Small intestine (tissue), 7 donors: ENCODE results near the gene SEPTIN1. TPM values are rescaled to one million over a fixed set of nuclear protein-coding genes. Genes with fewer than 3 reads are reported as not detected.

Source experiments
- DNase-seq, 2 donors: peaks; one replicate each; pipeline versions ENCODE4 v3.0.0 to v3.0.0-alpha.2; 2013
- FAIRE-seq: peaks from 2 replicates; lab custom pipeline; 2012; peaks lifted over from hg19 to GRCh38; lab: Jason Lieb, UNC
- H3K27ac ChIP-seq, 3 donors: one replicate each; pipeline ENCODE4 v1.5.1; 2013; ENCODE audit warnings: low read length in 2 of 3, mild to moderate bottlenecking in 2 of 3, control low read depth in 1 of 3, inconsistent platforms in 1 of 3, low read depth in 1 of 3, moderate library complexity in 1 of 3
- H3K27me3 ChIP-seq, 3 donors: one replicate each; pipeline ENCODE4 v1.6.1; 2013; ENCODE audit warnings: low read length in 3 of 3, inconsistent platforms in 1 of 3; ENCODE audit not compliant: control insufficient read depth in 3 of 3, insufficient read depth in 3 of 3
- H3K36me3 ChIP-seq, 3 donors: one replicate each; pipeline ENCODE4 v1.6.1; 2013; ENCODE audit warnings: low read length in 3 of 3, inconsistent platforms in 1 of 3, low read depth in 1 of 3, mild to moderate bottlenecking in 1 of 3, moderate library complexity in 1 of 3; ENCODE audit not compliant: control insufficient read depth in 3 of 3, insufficient read depth in 2 of 3
- H3K4me1 ChIP-seq, 3 donors: one replicate each; pipeline ENCODE4 v1.6.1; 2013; ENCODE audit warnings: low read length in 2 of 3, inconsistent platforms in 1 of 3, low read depth in 1 of 3, mild to moderate bottlenecking in 1 of 3, moderate library complexity in 1 of 3; ENCODE audit not compliant: control insufficient read depth in 3 of 3, insufficient read depth in 2 of 3
- H3K4me3 ChIP-seq, 3 donors: one replicate each; pipeline ENCODE4 v1.5.1; 2013; ENCODE audit warnings: low read length in 3 of 3, control low read depth in 1 of 3, inconsistent platforms in 1 of 3, low read depth in 1 of 3, mild to moderate bottlenecking in 1 of 3, moderate library complexity in 1 of 3
- H3K9me3 ChIP-seq, 2 donors: one replicate each; pipeline ENCODE4 v1.6.1; 2013; ENCODE audit warnings: low read depth in 1 of 2, low read length in 1 of 2; ENCODE audit not compliant: control insufficient read depth in 2 of 2, insufficient read depth in 1 of 2
- whole genome bisulfite sequencing, 3 donors: extraction: QIAGEN DNeasy Blood & Tissue Kit; methylation state at CpG; one replicate each; pipeline ENCODE4 v1.1.7; 2013; 5-methylcytosine and 5-hydroxymethylcytosine counted together
- polyA plus RNA-seq, 4 donors: library from polyadenylated mRNA; stranded (reverse) in 3 of 4; unstranded in 1 of 4; fragments of 200-250 nt in 3 of 4; fragments of 120-200 nt in 1 of 4; gene quantifications; one replicate each; pipeline versions ENCODE4 v1.2.1 to v1.2.3, GENCODE V29; 2013
- donor health status: healthy with polysubstance abuse.
- donor health status: control.
- donor health status: control.
- donor health status: Bipolar disorder and iron deficiency.
- donor health status: healthy.

The SEPTIN1 gene
- polyA plus RNA-seq, 4 donors: 4.8 to 21.1 (median 6.4) TPM

- FAIRE-seq (no peak), DNase-seq (peak in 1 of 2 donors; percentile 9)
- Histone ChIP-seq H3K36me3 (peaks cover 0 to 7% (median 0%) of the 10 kb centered on the region in 3 donors), H3K4me3 (peak overlapping the region in 1 of 3 donors; percentile 39), H3K27me3 (no peaks in the 10 kb centered on the region), H3K9me3 (no peaks in the 10 kb centered on the region), H3K27ac (peak overlapping the region in 2 of 3 donors; percentile 5 to 43), H3K4me1 (peaks cover 2 to 20% (median 5%) of the 10 kb centered on the region in 3 donors)
- 63 to 69% (median 63%) methylated on average over 13 of the region's 13 CpGs for WGBS, 3 donors
Measured at GRCh38 chr16:30381291-30382041, 895 bp downstream of the SEPTIN1 start.

GRCh38 chr16:30380803-30381208, 1.6 kb downstream of the SEPTIN1 start:
- Histone ChIP-seq H3K9me3 (no peaks in the 10 kb centered on the region), H3K4me3 (no peak overlapping the region), H3K36me3 (peaks cover 0 to 7% (median 0%) of the 10 kb centered on the region in 3 donors), H3K27ac (no peak overlapping the region), H3K27me3 (no peaks in the 10 kb centered on the region), H3K4me1 (peaks cover 2 to 20% (median 5%) of the 10 kb centered on the region in 3 donors)
- WGBS, 3 donors: 70 to 77% (median 74%) methylated on average over 6 of the region's 6 CpGs
- DNase-seq (no peak), FAIRE-seq (no peak)

- Histone ChIP-seq H3K36me3 (peaks cover 0 to 7% (median 0%) of the 10 kb centered on the region in 3 donors), H3K27me3 (no peaks in the 10 kb centered on the region), H3K9me3 (no peaks in the 10 kb centered on the region), H3K4me3 (no peak overlapping the region), H3K4me1 (peaks cover 2 to 20% (median 5%) of the 10 kb centered on the region in 3 donors), H3K27ac (peak overlapping the region in 1 of 3 donors; percentile 11)
- DNase-seq (no peak), FAIRE-seq (no peak)
- WGBS, 3 donors: 83 to 97% (median 89%) methylated on average over 4 of the region's 4 CpGs
Measured at GRCh38 chr16:30380072-30380802, 2.1 kb downstream of the SEPTIN1 start.

- FAIRE-seq (no peak), DNase-seq (no peak)
- Histone ChIP-seq H3K27me3 (no peaks in the 10 kb centered on the region), H3K9me3 (no peaks in the 10 kb centered on the region), H3K4me3 (peak overlapping the region; percentile 25 to 71 (median 52)), H3K27ac (peak overlapping the region; percentile 82 to 100 (median 96)), H3K36me3 (peaks cover 0 to 7% (median 0%) of the 10 kb centered on the region in 3 donors), H3K4me1 (peaks cover 2 to 20% (median 5%) of the 10 kb centered on the region in 3 donors)
- WGBS, 3 donors: 29 to 35% (median 35%) methylated on average over 27 of the region's 27 CpGs
Measured at GRCh38 chr16:30379158-30379783, 3.1 kb downstream of the SEPTIN1 start.

- WGBS, 3 donors: 1% methylated on average over 51 to 67 of the region's 67 CpGs
- no peak for FAIRE-seq
- peaks cover 2 to 20% (median 5%) of the 10 kb centered on the region in 3 donors for H3K4me1 ChIP-seq
Measured at GRCh38 chr16:30378236-30379157, 3.9 kb downstream of the SEPTIN1 start.

GRCh38 chr16:30377812-30378235, 4.5 kb downstream of the SEPTIN1 start:
- Histone ChIP-seq H3K36me3 (peaks cover 0 to 7% (median 0%) of the 10 kb centered on the region in 3 donors), H3K4me1 (peaks cover 2 to 20% (median 5%) of the 10 kb centered on the region in 3 donors), H3K27me3 (no peaks in the 10 kb centered on the region), H3K27ac (peak overlapping the region; percentile 99 to 100 (median 100)), H3K9me3 (no peaks in the 10 kb centered on the region), H3K4me3 (peak overlapping the region; percentile 35 to 94 (median 65))
- FAIRE-seq: no peak
- DNase-seq: peak; percentile 83 to 94
- WGBS, 3 donors: 0 to 1% (median 0%) methylated on average over 28 to 39 of the region's 39 CpGs

More at GRCh38 chr16:30378236-30379157, 3.9 kb downstream of the SEPTIN1 start:
- Histone ChIP-seq H3K27ac (peak overlapping the region; percentile 82 to 100 (median 100)), H3K36me3 (peaks cover 0 to 7% (median 0%) of the 10 kb centered on the region in 3 donors), H3K27me3 (no peaks in the 10 kb centered on the region), H3K4me3 (peak overlapping the region; percentile 35 to 94 (median 65)), H3K9me3 (no peaks in the 10 kb centered on the region)
- DNase-seq: peak; percentile 98 to 99

- FAIRE-seq (no peak), DNase-seq (no peak)
- Histone ChIP-seq H3K36me3 (peaks cover 0 to 7% (median 0%) of the 10 kb centered on the region in 3 donors), H3K9me3 (no peaks in the 10 kb centered on the region), H3K4me3 (peak overlapping the region; percentile 35 to 94 (median 65)), H3K4me1 (peaks cover 2 to 20% (median 5%) of the 10 kb centered on the region in 3 donors), H3K27ac (peak overlapping the region; percentile 99 to 100 (median 100)), H3K27me3 (no peaks in the 10 kb centered on the region)
- 29 to 38% (median 35%) methylated on average over 28 to 29 of the region's 29 CpGs for WGBS, 3 donors
Measured at GRCh38 chr16:30377050-30377811, 5.1 kb downstream of the SEPTIN1 start.
